Nephron progenitor cell (in vitro differentiated cells): ENCODE results near the gene ZEB1.
"Not testable (repeated sequence)": the region's sequence is repeated elsewhere in the genome, so short reads cannot be mapped to it uniquely, and the experiment has no call there.

Experiments used
- DNase-seq: peaks from one replicate; pipeline ENCODE4 v3.0.0; 2021
- H3K27ac Mint-ChIP-seq: 2 replicates; pipeline ENCODE4 v1.8.0; 2021; ENCODE audit warnings: mild to moderate bottlenecking, moderate library complexity, mixed read lengths
- H3K27me3 Mint-ChIP-seq: 2 replicates; pipeline ENCODE4 v1.8.0; 2021; ENCODE audit warnings: mild to moderate bottlenecking, low read depth, mixed read lengths; ENCODE audit not compliant: poor library complexity
- H3K36me3 Mint-ChIP-seq: 2 replicates; pipeline ENCODE4 v1.8.0; 2021; ENCODE audit warnings: low read depth, mixed read lengths
- H3K4me1 Mint-ChIP-seq: 2 replicates; pipeline ENCODE4 v1.8.0; 2021; ENCODE audit warnings: mixed read lengths
- H3K4me3 Mint-ChIP-seq: 2 replicates; pipeline ENCODE4 v1.8.0; 2021; ENCODE audit warnings: mild to moderate bottlenecking, moderate library complexity, mixed read lengths
- H3K9me3 Mint-ChIP-seq: 2 replicates; pipeline ENCODE4 v1.8.0; 2021; ENCODE audit warnings: mild to moderate bottlenecking, moderate library complexity, mixed read lengths
- TF ChIP-seq, protein P1 (sequence below): fragments of 200-600 bp; sonication (generic); IDR thresholded peaks from 2 replicates; pipeline ENCODE4 v1.5.0; 2021; ENCODE audit warnings: antibody characterized with exemption

ZEB1 gene

DNA sequence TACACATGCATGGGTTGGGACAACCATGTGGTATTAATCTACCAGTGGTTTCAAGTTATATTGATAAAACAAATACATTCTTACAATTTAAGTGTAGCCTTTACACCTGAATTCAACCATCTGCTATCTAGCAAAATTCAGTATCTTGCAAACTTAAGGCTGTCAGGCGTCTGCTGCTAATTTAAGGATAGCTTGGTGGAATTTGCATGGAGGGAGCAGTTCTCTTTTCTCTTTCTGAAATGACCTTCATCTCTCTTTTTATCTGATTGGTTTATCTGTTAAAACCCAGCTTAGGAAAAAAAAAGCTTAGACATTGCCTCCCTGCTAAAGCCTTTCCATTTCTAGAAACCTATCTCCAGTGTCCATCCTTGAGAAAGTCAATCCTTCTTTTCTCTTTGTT lies 102.3 kb downstream of the ZEB1 start:
- H3K27me3 Mint-ChIP-seq = no peaks in the 10 kb centered on the region

DNA sequence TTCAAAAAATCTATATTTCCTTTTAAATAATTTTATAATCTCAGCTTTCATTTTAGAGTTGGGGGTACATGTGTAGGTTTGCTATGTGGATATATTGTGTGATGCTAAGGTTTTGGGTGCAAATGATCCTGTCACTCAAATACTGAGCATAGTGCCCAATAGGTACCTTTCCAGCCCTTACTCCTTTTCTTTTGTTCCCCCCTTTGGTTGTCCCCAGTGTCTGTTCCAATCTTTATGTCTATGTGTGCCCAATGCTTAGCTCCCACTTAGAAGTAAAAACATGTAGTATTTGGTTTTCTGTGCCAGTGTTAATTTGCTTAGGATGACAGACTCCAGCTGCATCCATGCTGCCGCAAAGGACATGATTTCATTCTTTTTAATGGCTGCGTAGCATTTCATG lies 103.6 kb downstream of the ZEB1 start:
- H3K9me3 Mint-ChIP-seq = peaks cover 7% of the 10 kb centered on the region
- peaks cover 4% of the 10 kb centered on the region for H3K36me3 Mint-ChIP-seq
- DNase-seq = no peak
- H3K4me1 Mint-ChIP-seq = no peaks in the 10 kb centered on the region
- TF ChIP-seq, protein P1, sequence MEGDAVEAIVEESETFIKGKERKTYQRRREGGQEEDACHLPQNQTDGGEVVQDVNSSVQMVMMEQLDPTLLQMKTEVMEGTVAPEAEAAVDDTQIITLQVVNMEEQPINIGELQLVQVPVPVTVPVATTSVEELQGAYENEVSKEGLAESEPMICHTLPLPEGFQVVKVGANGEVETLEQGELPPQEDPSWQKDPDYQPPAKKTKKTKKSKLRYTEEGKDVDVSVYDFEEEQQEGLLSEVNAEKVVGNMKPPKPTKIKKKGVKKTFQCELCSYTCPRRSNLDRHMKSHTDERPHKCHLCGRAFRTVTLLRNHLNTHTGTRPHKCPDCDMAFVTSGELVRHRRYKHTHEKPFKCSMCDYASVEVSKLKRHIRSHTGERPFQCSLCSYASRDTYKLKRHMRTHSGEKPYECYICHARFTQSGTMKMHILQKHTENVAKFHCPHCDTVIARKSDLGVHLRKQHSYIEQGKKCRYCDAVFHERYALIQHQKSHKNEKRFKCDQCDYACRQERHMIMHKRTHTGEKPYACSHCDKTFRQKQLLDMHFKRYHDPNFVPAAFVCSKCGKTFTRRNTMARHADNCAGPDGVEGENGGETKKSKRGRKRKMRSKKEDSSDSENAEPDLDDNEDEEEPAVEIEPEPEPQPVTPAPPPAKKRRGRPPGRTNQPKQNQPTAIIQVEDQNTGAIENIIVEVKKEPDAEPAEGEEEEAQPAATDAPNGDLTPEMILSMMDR = no peak
- H3K4me3 Mint-ChIP-seq = no peak overlapping the region
- no peak overlapping the region for H3K27ac Mint-ChIP-seq
- no peaks in the 10 kb centered on the region for H3K27me3 Mint-ChIP-seq

More for the DNA sequence above, 102.3 kb downstream of the ZEB1 start:
- no peak overlapping the region for H3K4me3 Mint-ChIP-seq
- no peak for DNase-seq
- H3K27ac Mint-ChIP-seq = no peak overlapping the region
- H3K4me1 Mint-ChIP-seq = no peaks in the 10 kb centered on the region
- H3K9me3 Mint-ChIP-seq = no peaks in the 10 kb centered on the region
- H3K36me3 Mint-ChIP-seq = peaks cover 4% of the 10 kb centered on the region
- TF ChIP-seq, protein P1 = no peak

DNA sequence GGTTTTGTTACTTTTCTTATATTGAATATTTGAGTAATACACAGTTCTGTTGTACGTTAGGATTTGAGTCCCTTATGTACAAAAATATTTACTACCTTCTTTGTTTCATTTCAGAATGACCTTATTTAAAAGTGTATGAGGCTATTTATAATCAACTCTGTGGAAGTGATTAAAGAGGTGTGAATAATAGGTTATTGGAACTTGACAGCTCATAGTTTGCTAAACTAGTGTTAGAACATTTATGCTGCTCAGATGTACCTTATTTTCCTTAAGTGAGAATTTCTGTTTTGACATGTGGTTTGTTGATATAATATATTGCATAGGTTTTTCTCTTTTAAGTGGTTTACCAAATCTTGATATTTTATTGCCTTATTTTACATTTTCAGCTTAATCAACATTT lies 105.5 kb downstream of the ZEB1 start:
- Mint-ChIP-seq H3K27ac (no peak overlapping the region), H3K4me3 (no peak overlapping the region), H3K4me1 (no peaks in the 10 kb centered on the region), H3K9me3 (peaks cover 24% of the 10 kb centered on the region), H3K27me3 (no peaks in the 10 kb centered on the region), H3K36me3 (peaks cover 20% of the 10 kb centered on the region)
- TF ChIP-seq, protein P1 = no peak
- DNase-seq = no peak

DNA sequence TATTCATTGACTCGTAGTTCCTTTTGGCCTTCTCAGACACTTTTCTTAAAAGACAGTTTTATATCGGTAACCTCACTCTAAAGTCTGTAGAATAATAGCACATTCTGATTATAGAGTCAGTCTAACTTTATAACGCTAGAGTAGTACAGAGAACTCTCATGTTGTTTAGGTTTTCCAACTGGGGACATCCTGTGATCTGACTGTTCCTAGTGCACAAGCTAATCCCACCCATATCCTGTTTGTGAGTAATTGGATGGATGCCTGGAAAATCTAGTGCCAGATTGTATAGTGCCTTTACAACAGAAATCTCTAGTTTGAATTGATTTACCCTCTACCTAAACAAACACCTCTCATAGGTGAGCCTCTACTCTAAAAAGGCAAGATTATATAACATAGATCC lies 107.4 kb downstream of the ZEB1 start:
- TF ChIP-seq, protein P1 = no peak
- no peaks in the 10 kb centered on the region for H3K27me3 Mint-ChIP-seq
- H3K4me3 Mint-ChIP-seq = no peak overlapping the region
- H3K27ac Mint-ChIP-seq = no peak overlapping the region
- no peak for DNase-seq
- peaks cover 20% of the 10 kb centered on the region for H3K36me3 Mint-ChIP-seq
- H3K9me3 Mint-ChIP-seq = peaks cover 24% of the 10 kb centered on the region
- no peaks in the 10 kb centered on the region for H3K4me1 Mint-ChIP-seq

DNA sequence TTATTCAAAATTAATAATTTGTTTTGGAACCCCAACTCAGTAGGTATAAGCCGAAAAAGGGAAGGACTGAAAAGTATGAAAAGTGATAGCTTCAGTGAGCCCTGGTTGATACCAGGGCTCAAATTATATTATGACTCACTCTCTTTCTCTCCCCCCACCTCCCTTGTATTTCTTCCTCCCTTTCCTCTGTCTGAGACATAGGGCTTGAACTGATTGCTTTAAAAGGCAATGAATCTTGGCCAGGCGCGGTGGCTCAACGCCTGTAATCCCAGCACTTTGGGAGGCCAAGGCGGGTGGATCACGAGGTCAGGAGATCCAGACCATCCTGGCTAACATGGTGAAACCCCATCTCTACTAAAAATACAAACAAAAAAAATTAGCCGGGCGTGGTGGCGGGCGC lies 108.3 kb downstream of the ZEB1 start:
- peaks cover 20% of the 10 kb centered on the region for H3K36me3 Mint-ChIP-seq
- H3K27me3 Mint-ChIP-seq, H3K27ac Mint-ChIP-seq, H3K4me1 Mint-ChIP-seq, H3K4me3 Mint-ChIP-seq, DNase-seq: not testable (repeated sequence)
- peaks cover 24% of the 10 kb centered on the region for H3K9me3 Mint-ChIP-seq

DNA sequence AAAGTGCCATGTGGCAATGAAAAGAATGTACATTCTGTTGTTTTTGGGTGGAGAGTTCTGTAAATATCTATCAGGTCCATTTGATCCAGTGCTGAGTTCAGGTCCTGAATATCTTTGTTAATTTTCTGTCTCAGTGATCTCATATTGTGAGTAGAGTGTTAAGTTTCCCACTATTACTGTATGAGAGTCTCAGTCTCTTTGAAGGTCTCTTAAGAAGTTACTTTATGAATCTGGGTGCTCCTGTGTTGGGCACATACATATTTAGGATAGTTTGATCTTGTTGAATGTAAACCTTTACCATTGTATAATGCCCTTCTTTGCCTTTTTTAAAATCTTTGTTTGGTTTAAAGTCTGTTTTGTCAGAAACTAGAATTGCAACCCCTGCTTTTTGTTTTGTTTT lies 109.5 kb downstream of the ZEB1 start:
- not testable (repeated sequence) for H3K27ac Mint-ChIP-seq, H3K4me1 Mint-ChIP-seq, H3K4me3 Mint-ChIP-seq, H3K27me3 Mint-ChIP-seq, DNase-seq
- peaks cover 17% of the 10 kb centered on the region for H3K36me3 Mint-ChIP-seq
- peaks cover 24% of the 10 kb centered on the region for H3K9me3 Mint-ChIP-seq

DNA sequence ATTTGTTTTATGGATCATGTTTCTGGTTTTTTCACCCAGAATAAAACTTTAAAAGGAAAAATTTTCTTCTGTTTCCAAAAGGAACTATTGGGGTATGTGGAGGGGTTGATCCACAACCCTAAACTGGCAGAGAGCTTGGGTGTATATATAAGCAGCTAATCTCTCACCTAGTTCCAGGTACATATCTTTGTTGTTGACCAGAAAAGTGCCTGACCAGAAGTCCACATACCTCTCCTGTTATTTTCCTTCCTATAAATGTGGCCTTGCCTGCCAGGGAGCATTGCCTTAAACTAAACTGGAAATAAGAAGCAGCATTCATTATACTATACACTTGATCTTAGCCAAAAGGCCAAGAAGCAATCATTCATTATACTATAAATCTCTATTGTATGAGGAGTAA lies 112.0 kb downstream of the ZEB1 start:
- H3K4me1 Mint-ChIP-seq = no peaks in the 10 kb centered on the region
- TF ChIP-seq, protein P1 = no peak
- peaks cover 17% of the 10 kb centered on the region for H3K36me3 Mint-ChIP-seq
- H3K27me3 Mint-ChIP-seq = no peaks in the 10 kb centered on the region
- H3K4me3 Mint-ChIP-seq = no peak overlapping the region
- H3K9me3 Mint-ChIP-seq = peaks cover 37% of the 10 kb centered on the region
- no peak overlapping the region for H3K27ac Mint-ChIP-seq
- no peak for DNase-seq
